Skeletal muscle satellite cell (primary cell): Measurements from ENCODE around the gene PSTPIP1.

ENCODE experiments used
- H3K27me3 ChIP-seq: 2 replicates; pipeline ENCODE4 v1.7.0; 2013; ENCODE audit warnings: low read length; ENCODE audit not compliant: control insufficient read depth, insufficient read depth
- H3K36me3 ChIP-seq: 2 replicates; pipeline ENCODE4 v1.7.0; 2013; ENCODE audit warnings: mild to moderate bottlenecking, control low read depth, low read length; ENCODE audit not compliant: insufficient read depth
- H3K4me1 ChIP-seq: 2 replicates; pipeline ENCODE4 v1.7.0; 2013; ENCODE audit warnings: low read length; ENCODE audit not compliant: control insufficient read depth, insufficient read depth
- H3K4me2 ChIP-seq: 2 replicates; pipeline ENCODE4 v1.7.0; 2013; ENCODE audit warnings: mild to moderate bottlenecking, low read length
- H3K4me3 ChIP-seq: 2 replicates; pipeline ENCODE4 v1.7.0; 2013; ENCODE audit warnings: low read length
- H3K9ac ChIP-seq: 2 replicates; pipeline ENCODE4 v1.7.0; 2013; ENCODE audit warnings: mild to moderate bottlenecking, low read depth, low read length, moderate library complexity
- H3K9me3 ChIP-seq: replicated peaks from 2 replicates; pipeline ENCODE4 v1.7.0; 2013; ENCODE audit warnings: mild to moderate bottlenecking, control low read depth, low read length

Gene PSTPIP1

DNA sequence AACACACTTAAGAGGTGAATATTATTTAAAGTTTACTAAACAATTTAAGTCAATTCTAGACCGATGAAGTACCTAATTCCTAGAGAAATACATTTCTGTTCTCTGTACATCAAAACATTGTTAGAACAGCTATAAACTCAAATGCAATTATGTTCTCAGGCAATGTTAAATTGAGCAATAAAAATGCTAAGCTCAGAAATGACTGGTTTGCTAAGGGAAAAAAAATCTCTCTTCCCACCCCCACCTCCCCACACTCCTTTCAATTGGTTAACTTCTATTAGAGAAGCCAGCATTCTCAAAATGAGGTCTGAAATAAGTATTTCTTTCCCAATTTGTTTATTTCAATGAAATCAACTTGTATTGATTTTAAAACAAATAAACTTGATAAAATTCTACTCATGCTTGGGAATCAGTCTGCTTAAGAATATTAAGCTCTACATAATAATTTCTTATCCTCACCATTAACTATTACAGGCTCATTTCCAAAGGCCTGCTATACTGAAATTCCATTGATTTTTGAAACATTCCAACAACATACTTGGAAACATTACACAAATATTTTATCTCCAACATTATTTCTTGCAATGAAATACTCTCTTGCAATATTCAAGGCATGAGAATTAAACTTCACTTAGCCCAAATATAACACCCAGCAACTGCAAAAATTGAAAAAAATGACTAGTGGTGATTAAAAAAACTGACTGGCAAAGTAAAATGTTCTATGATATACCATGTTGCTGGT is 53.4 kb downstream of the PSTPIP1 start:
- H3K36me3 ChIP-seq, result peaks cover 41% of the 10 kb centered on the region
- peaks cover 3% of the 10 kb centered on the region for H3K4me1 ChIP-seq
- H3K9ac ChIP-seq, result no peak overlapping the region
- no peak overlapping the region for H3K4me3 ChIP-seq
- no peaks in the 10 kb centered on the region for H3K9me3 ChIP-seq
- no peaks in the 10 kb centered on the region for H3K27me3 ChIP-seq
- no peak overlapping the region for H3K4me2 ChIP-seq

GRCh38 chr15:77052556-77052955 is 57.6 kb downstream of the PSTPIP1 start:
- Histone ChIP-seq H3K4me1 (peaks cover 3% of the 10 kb centered on the region), H3K4me2 (no peak overlapping the region), H3K4me3 (no peak overlapping the region), H3K9ac (no peak overlapping the region), H3K27me3 (no peaks in the 10 kb centered on the region), H3K9me3 (no peaks in the 10 kb centered on the region), H3K36me3 (peaks cover 30% of the 10 kb centered on the region)

DNA sequence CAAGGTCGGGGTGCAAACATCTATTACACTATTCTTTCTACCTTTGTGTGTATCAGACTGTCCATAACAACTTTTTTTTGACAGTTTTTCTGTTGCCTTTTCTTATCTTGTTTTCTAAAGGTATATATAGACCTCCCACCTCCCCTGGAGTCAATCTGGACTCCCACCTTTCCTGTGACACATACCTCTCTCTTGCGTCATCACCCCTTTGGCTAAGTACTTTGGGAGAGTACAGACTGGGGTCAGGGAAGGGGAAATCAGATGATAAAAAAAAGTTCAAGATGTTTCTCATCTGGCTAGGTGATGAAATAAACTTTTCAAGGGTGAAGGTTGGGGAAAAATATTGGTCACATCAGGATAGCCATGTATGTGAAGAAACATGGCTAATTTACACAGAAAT is 58.8 kb downstream of the PSTPIP1 start:
- Histone ChIP-seq H3K4me1 (peaks cover 3% of the 10 kb centered on the region), H3K36me3 (peaks cover 30% of the 10 kb centered on the region), H3K9ac (no peak overlapping the region), H3K9me3 (no peaks in the 10 kb centered on the region), H3K4me3 (no peak overlapping the region), H3K4me2 (no peak overlapping the region), H3K27me3 (no peaks in the 10 kb centered on the region)

DNA sequence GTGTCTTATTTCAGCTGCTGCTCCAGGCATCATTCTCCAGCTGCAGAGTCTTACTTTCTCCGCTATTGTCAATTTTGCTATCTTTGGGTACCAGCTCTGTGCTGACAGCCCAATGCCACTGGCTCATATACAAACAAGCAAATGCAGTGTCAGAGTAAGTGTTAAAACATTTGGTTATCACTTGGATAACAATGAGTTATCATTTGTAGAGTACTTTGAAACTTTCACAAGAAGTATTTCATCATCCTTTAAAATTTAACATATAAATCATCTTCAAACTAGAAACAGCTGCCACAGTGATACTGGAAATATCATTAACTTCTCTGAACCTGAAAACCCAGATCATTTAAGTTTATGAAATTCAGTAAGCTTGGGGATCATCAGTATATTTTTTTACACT is 62.1 kb downstream of the PSTPIP1 start:
- Histone ChIP-seq H3K36me3 (peaks cover 26% of the 10 kb centered on the region), H3K4me3 (no peak overlapping the region), H3K9ac (no peak overlapping the region), H3K9me3 (no peaks in the 10 kb centered on the region), H3K4me2 (no peak overlapping the region), H3K27me3 (no peaks in the 10 kb centered on the region), H3K4me1 (peaks cover 28% of the 10 kb centered on the region)

DNA sequence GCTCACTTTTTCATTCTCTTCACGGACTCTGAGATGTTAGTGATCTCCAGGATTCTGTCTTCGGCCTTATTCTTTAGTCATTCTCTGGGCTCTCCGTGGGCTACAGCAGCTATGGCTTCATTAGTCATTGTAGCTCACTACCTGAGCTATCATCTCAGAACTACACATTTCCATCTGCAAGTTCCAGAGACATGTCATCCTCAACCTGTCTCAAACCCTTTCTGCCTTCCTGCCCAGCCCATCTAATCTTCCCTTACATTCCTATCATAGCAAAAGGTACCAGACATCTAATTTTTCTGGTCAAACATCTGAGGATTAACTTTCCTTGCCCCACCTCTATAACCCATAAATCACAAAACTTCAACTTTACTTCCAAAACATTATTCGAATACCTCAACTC is 62.8 kb downstream of the PSTPIP1 start:
- Histone ChIP-seq H3K36me3 (peaks cover 20% of the 10 kb centered on the region), H3K4me3 (no peak overlapping the region), H3K9ac (no peak overlapping the region), H3K9me3 (no peaks in the 10 kb centered on the region), H3K27me3 (no peaks in the 10 kb centered on the region), H3K4me1 (peaks cover 33% of the 10 kb centered on the region), H3K4me2 (no peak overlapping the region)

- peaks cover 36% of the 10 kb centered on the region for H3K4me1 ChIP-seq
- no peak overlapping the region for H3K4me3 ChIP-seq
- no peaks in the 10 kb centered on the region for H3K9me3 ChIP-seq
- peaks cover 17% of the 10 kb centered on the region for H3K36me3 ChIP-seq
- H3K9ac ChIP-seq, result no peak overlapping the region
- H3K27me3 ChIP-seq, result no peaks in the 10 kb centered on the region
- no peak overlapping the region for H3K4me2 ChIP-seq
Measured at GRCh38 chr15:77058468-77058867, 63.5 kb downstream of the PSTPIP1 start.

- Histone ChIP-seq H3K36me3 (peaks cover 4% of the 10 kb centered on the region), H3K27me3 (no peaks in the 10 kb centered on the region), H3K9ac (no peak overlapping the region), H3K4me3 (no peak overlapping the region), H3K4me1 (peaks cover 44% of the 10 kb centered on the region), H3K9me3 (no peaks in the 10 kb centered on the region), H3K4me2 (peak overlapping the region; percentile 75)
Measured at GRCh38 chr15:77059786-77060361, 64.9 kb downstream of the PSTPIP1 start.

- Histone ChIP-seq H3K4me1 (peaks cover 48% of the 10 kb centered on the region), H3K4me3 (peak overlapping the region; percentile 33), H3K9me3 (no peaks in the 10 kb centered on the region), H3K4me2 (peak overlapping the region; percentile 75), H3K36me3 (peaks cover 4% of the 10 kb centered on the region), H3K27me3 (no peaks in the 10 kb centered on the region), H3K9ac (peak overlapping the region; percentile 51)
Measured at GRCh38 chr15:77060546-77060945, 65.6 kb downstream of the PSTPIP1 start.

GRCh38 chr15:77063249-77063648 is 68.3 kb downstream of the PSTPIP1 start:
- Histone ChIP-seq H3K4me1 (peaks cover 61% of the 10 kb centered on the region), H3K27me3 (no peaks in the 10 kb centered on the region), H3K36me3 (no peaks in the 10 kb centered on the region), H3K9ac (no peak overlapping the region), H3K4me2 (no peak overlapping the region), H3K4me3 (no peak overlapping the region), H3K9me3 (no peaks in the 10 kb centered on the region)

DNA sequence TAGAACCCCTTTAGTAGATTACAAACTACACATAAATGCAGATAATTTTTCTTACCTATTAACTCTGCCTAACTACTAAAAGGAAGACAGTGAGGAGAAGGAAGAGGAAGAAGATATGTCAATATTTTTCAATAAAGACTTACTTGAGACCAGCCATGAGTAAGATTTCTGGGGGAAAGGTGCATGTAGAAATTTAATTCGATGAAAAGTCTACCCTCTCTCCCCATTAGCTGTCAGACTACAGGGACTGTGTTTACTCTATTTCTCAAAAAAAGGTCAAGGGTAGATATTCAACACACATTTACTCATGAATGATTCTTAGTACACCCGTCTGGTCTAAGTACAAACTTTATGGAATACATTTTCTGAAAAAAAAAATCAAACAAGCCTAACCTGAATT is 69.1 kb downstream of the PSTPIP1 start:
- no peaks in the 10 kb centered on the region for H3K27me3 ChIP-seq
- no peak overlapping the region for H3K4me2 ChIP-seq
- no peak overlapping the region for H3K4me3 ChIP-seq
- H3K9me3 ChIP-seq, result no peaks in the 10 kb centered on the region
- H3K36me3 ChIP-seq, result no peaks in the 10 kb centered on the region
- peaks cover 60% of the 10 kb centered on the region for H3K4me1 ChIP-seq
- H3K9ac ChIP-seq, result no peak overlapping the region

GRCh38 chr15:77064539-77065308 is 69.8 kb downstream of the PSTPIP1 start:
- peak overlapping the region; percentile 14 for H3K4me2 ChIP-seq
- no peaks in the 10 kb centered on the region for H3K9me3 ChIP-seq
- no peak overlapping the region for H3K4me3 ChIP-seq
- H3K4me1 ChIP-seq, result peaks cover 63% of the 10 kb centered on the region
- no peaks in the 10 kb centered on the region for H3K27me3 ChIP-seq
- H3K36me3 ChIP-seq, result no peaks in the 10 kb centered on the region
- no peak overlapping the region for H3K9ac ChIP-seq
